Transverse colon (tissue), 4 donors: ENCODE data around the gene NPY5R. TPM values are rescaled to one million over a fixed set of nuclear protein-coding genes. Genes with fewer than 3 reads are reported as not detected.

Source experiments
- DNase-seq: peaks from one replicate; pipeline ENCODE4 v3.0.0-alpha.2; 2019
- H3K27ac ChIP-seq, 4 donors: fragments of 200-600 bp; sonication (generic); 2 replicates each; pipeline ENCODE4 v1.5.1; 2016 to 2018; ENCODE audit warnings: inconsistent platforms in 4 of 4
- H3K27me3 ChIP-seq: fragments of 200-600 bp; sonication (generic); 2 replicates; pipeline ENCODE4 v1.5.1; 2017; ENCODE audit warnings: inconsistent platforms
- H3K36me3 ChIP-seq, 4 donors: fragments of 200-600 bp; sonication (generic); 2 replicates each; pipeline ENCODE4 v1.5.1; 2017 to 2019; ENCODE audit warnings: inconsistent platforms in 4 of 4
- H3K4me1 ChIP-seq, 4 donors: fragments of 200-600 bp; sonication (generic); 2 replicates each; pipeline ENCODE4 v1.5.1; 2017 to 2020; ENCODE audit warnings: inconsistent platforms in 4 of 4
- H3K4me3 ChIP-seq, 4 donors: fragments of 200-600 bp; sonication (generic); 1 replicate in 1 of 4; 2 replicates in 3 of 4; pipeline versions ENCODE4 v1.5.1 to v1.6.1; 2017 to 2019; ENCODE audit warnings: inconsistent platforms in 4 of 4
- H3K9me3 ChIP-seq, 2 donors: fragments of 200-600 bp; sonication (generic); 2 replicates each; pipeline ENCODE4 v1.5.1; 2017 to 2019; ENCODE audit warnings: inconsistent platforms in 2 of 2
- CTCF ChIP-seq, 5 experiments: fragments of 200-600 bp in 3 of 5; fragments of 450-650 bp in 2 of 5; sonication (generic) in 3 of 5; IDR thresholded peaks; 1 replicate in 2 of 5; 2 replicates in 3 of 5; pipeline ENCODE4 v1.5.1; 2016 to 2017; ENCODE audit warnings: antibody characterized with exemption in 5 of 5, inconsistent platforms in 3 of 5, mild to moderate bottlenecking in 2 of 5, moderate library complexity in 1 of 5
- EP300 ChIP-seq: sonication (generic); formaldehyde crosslinking; IDR thresholded peaks from one replicate; pipeline ENCODE4 v1.6.1; 2017; ENCODE audit warnings: antibody characterized with exemption, low read depth
- POLR2A ChIP-seq: fragments of 450-650 bp; IDR thresholded peaks from one replicate; pipeline ENCODE4 v1.6.1; 2016; ENCODE audit warnings: antibody characterized with exemption, mild to moderate bottlenecking, moderate library complexity
- POLR2AphosphoS5 ChIP-seq, 3 donors: sonication (generic); formaldehyde crosslinking; IDR thresholded peaks; one replicate each; pipeline ENCODE4 v1.6.1; 2016; ENCODE audit warnings: antibody characterized with exemption in 3 of 3
- WGBS, 2 donors: methylation state at CpG; one replicate each; pipeline ENCODE4 v1.1.5; 2018; ENCODE audit warnings: low coverage in 1 of 2; 5-methylcytosine and 5-hydroxymethylcytosine counted together
- in situ Hi-C, 4 donors: fragments of 200-750 bp; cut with MboI; loops; one replicate each; pipeline versions ENCODE4 v1.15.0 to v1.15.1; 2017; ENCODE audit warnings: low sequenced_read_pairs in 3 of 4, low pct_ligation_motif_present in 1 of 4, low pct_unique_long_range_greater_than_20kb in 1 of 4
- intact Hi-C: fragments of 100-400 bp; cut with DNase I; formaldehyde crosslinking; loops from one replicate; pipeline ENCODE4 v1.15.1; 2023; ENCODE audit warnings: low total_unique reads
- total RNA-seq, 4 donors: library from RNA; depleted of rRNA; stranded (reverse); fragments of >200 nt; gene quantifications; one replicate each; pipeline ENCODE4 v1.1.0, GENCODE V29; 2016

The NPY5R gene
- total RNA-seq, 4 donors from 2014 or later: 0.64 to 0.82 TPM; not detected in 2

GRCh38 chr4:163332526-163333406, 10.9 kb upstream of the NPY5R start, which contains the start of gene NPY1R:
Gene NPY1R (minus strand): TSS chr4:163332596. CDS start chr4:163326554, 6,042 bp downstream.
- peak; percentile 75 for DNase-seq
- Histone ChIP-seq H3K36me3 (no peaks in the 10 kb centered on the region), H3K4me3 (peak within 1 kb of the TSS; percentile 22 to 57 (median 44)), H3K9me3 (no peaks in the 10 kb centered on the region), H3K27me3 (peaks cover 46% of the 10 kb centered on the region), H3K4me1 (peaks cover 0 to 14% (median 6%) of the 10 kb centered on the region in 4 donors), H3K27ac (peak within 1 kb of the TSS in 2 of 4 donors; percentile 31 to 62)
- in situ Hi-C loops (loop anchor here in 3 of 4 donors (10.0 to 25.0 kb wide), 3 partner anchors 218 to 820 kb away; no protein-coding TSS in a partner anchor), intact Hi-C loops (loop anchor here (5.0 kb wide), 1 partner anchor 835 kb away; no protein-coding TSS in a partner anchor)
- TF ChIP-seq POLR2A: no peak
- TF ChIP-seq CTCF (IDR thresholded peaks at IDR 0.05): peak; percentile 54 to 77 (median 69)
- WGBS, 2 donors: 14 to 18% methylated on average over 9 to 36 of the region's 36 CpGs

GRCh38 chr4:163335384-163335783, 8.3 kb upstream of the NPY5R start:
- no peak for TF ChIP-seq CTCF (IDR thresholded peaks at IDR 0.05)
- no peak for TF ChIP-seq EP300
- TF ChIP-seq POLR2A: no peak
- TF ChIP-seq POLR2AphosphoS5 (IDR thresholded peaks at IDR 0.05): no peak
- DNase-seq: no peak
- Histone ChIP-seq H3K4me1 (peaks cover 0 to 14% (median 6%) of the 10 kb centered on the region in 4 donors), H3K27me3 (peaks cover 37% of the 10 kb centered on the region), H3K36me3 (no peaks in the 10 kb centered on the region), H3K4me3 (no peak overlapping the region), H3K9me3 (no peaks in the 10 kb centered on the region), H3K27ac (no peak overlapping the region)
- intact Hi-C loops (no loop called here), in situ Hi-C loops (loop anchor here in 3 of 4 donors (10.0 to 25.0 kb wide), 3 partner anchors 221 to 823 kb away; no protein-coding TSS in a partner anchor)
- WGBS, 2 donors: 85 to 90% methylated on average over 3 of the region's 3 CpGs

- no peak for DNase-seq
- WGBS, 2 donors: 3 to 15% methylated on average over 5 to 49 of the region's 50 CpGs
- Histone ChIP-seq H3K36me3 (no peaks in the 10 kb centered on the region), H3K27me3 (peaks cover 61% of the 10 kb centered on the region), H3K4me3 (peak overlapping the region; percentile 8 to 63 (median 38)), H3K27ac (peak overlapping the region in 1 of 4 donors; percentile 47), H3K9me3 (no peaks in the 10 kb centered on the region), H3K4me1 (peaks cover 0 to 22% (median 14%) of the 10 kb centered on the region in 4 donors)
- intact Hi-C loops: no loop called here
- TF ChIP-seq CTCF (IDR thresholded peaks at IDR 0.05): no peak
- no peak for TF ChIP-seq POLR2A
- TF ChIP-seq EP300: no peak
- TF ChIP-seq POLR2AphosphoS5 (IDR thresholded peaks at IDR 0.05): no peak
- in situ Hi-C loops: loop anchor here in 3 of 4 donors (25.0 kb wide), 2 partner anchors 232 to 832 kb away; no protein-coding TSS in a partner anchor
Observed at GRCh38 chr4:163344147-163345125, 744 bp downstream of the NPY5R start.
